Measurements from ENCODE around the gene ADCY9.

ADCY9 gene

GRCh38 chr16:4087099-4087885, 28.9 kb downstream of the ADCY9 start:
- Histone ChIP-seq H3K27ac (no peak overlapping the region), H3K27me3 (ENCODE audit: control insufficient read depth, insufficient read depth, low read length) (no peaks in the 10 kb centered on the region), H3K4me3 (ENCODE audit: low read depth, low read length) (no peak overlapping the region), H3K9me3 (ENCODE audit: control insufficient read depth, low read length) (no peaks in the 10 kb centered on the region), H3K4me1 (peaks cover 15% of the 10 kb centered on the region), H3K4me2 (ENCODE audit: low read length) (no peak overlapping the region), H3K79me2 (peaks cover 17% of the 10 kb centered on the region), H3K9ac (no peak overlapping the region), H2AFZ (no peak overlapping the region), H3K36me3 (ENCODE audit: control insufficient read depth, insufficient read depth, low read length) (no peaks in the 10 kb centered on the region)
- TF ChIP-seq CTCF (IDR thresholded peaks at IDR 0.05), result no peak

- Histone ChIP-seq H3K4me1 (peaks cover 20% of the 10 kb centered on the region), H3K27ac (no peak overlapping the region), H3K36me3 (ENCODE audit: control insufficient read depth, insufficient read depth, low read length) (no peaks in the 10 kb centered on the region), H2AFZ (no peak overlapping the region), H3K27me3 (ENCODE audit: control insufficient read depth, insufficient read depth, low read length) (no peaks in the 10 kb centered on the region), H3K4me3 (ENCODE audit: low read depth, low read length) (no peak overlapping the region), H3K79me2 (peaks cover 15% of the 10 kb centered on the region), H3K9ac (no peak overlapping the region), H3K4me2 (ENCODE audit: low read length) (no peak overlapping the region), H3K9me3 (ENCODE audit: control insufficient read depth, low read length) (no peaks in the 10 kb centered on the region)
- no peak for TF ChIP-seq CTCF (IDR thresholded peaks at IDR 0.05)
These were observed 30.1 kb downstream of the ADCY9 start for GRCh38 chr16:4086153-4086552.

- H3K4me2 ChIP-seq (ENCODE audit: low read length), result no peak overlapping the region
- no peaks in the 10 kb centered on the region for H3K36me3 ChIP-seq (ENCODE audit: control insufficient read depth, insufficient read depth, low read length)
- H3K9me3 ChIP-seq (ENCODE audit: control insufficient read depth, low read length), result no peaks in the 10 kb centered on the region
- H3K27me3 ChIP-seq (ENCODE audit: control insufficient read depth, insufficient read depth, low read length), result no peaks in the 10 kb centered on the region
- peaks cover 13% of the 10 kb centered on the region for H3K79me2 ChIP-seq
- H3K4me1 ChIP-seq, result peaks cover 23% of the 10 kb centered on the region
- H3K4me3 ChIP-seq (ENCODE audit: low read depth, low read length), result no peak overlapping the region
- H2AFZ ChIP-seq, result no peak overlapping the region
- H3K27ac ChIP-seq, result no peak overlapping the region
- no peak for TF ChIP-seq CTCF (IDR thresholded peaks at IDR 0.05)
- no peak overlapping the region for H3K9ac ChIP-seq
These were observed 30.8 kb downstream of the ADCY9 start for GRCh38 chr16:4085405-4085970.

- H3K79me2 ChIP-seq, result peaks cover 3% of the 10 kb centered on the region
- TF ChIP-seq CTCF (IDR thresholded peaks at IDR 0.05), result no peak
These were observed 32.8 kb downstream of the ADCY9 start for GRCh38 chr16:4083347-4083870.

More at GRCh38 chr16:4083347-4083870, 32.8 kb downstream of the ADCY9 start:
- H3K9ac ChIP-seq, result no peak overlapping the region
- no peaks in the 10 kb centered on the region for H3K9me3 ChIP-seq (ENCODE audit: control insufficient read depth, low read length)
- H3K4me3 ChIP-seq (ENCODE audit: low read depth, low read length), result no peak overlapping the region
- H3K4me2 ChIP-seq (ENCODE audit: low read length), result no peak overlapping the region
- H3K4me1 ChIP-seq, result peaks cover 9% of the 10 kb centered on the region
- no peak overlapping the region for H3K27ac ChIP-seq
- no peaks in the 10 kb centered on the region for H3K36me3 ChIP-seq (ENCODE audit: control insufficient read depth, insufficient read depth, low read length)
- no peaks in the 10 kb centered on the region for H3K27me3 ChIP-seq (ENCODE audit: control insufficient read depth, insufficient read depth, low read length)
- no peak overlapping the region for H2AFZ ChIP-seq
